HepG2 (cell line): ENCODE results near the gene ZBTB46. TPM values are rescaled to one million over a fixed set of nuclear protein-coding genes. Genes with fewer than 3 reads are reported as not detected.

Source experiments
- ARID2 ChIP-seq: sonication (generic); formaldehyde crosslinking; IDR thresholded peaks from 2 replicates; pipeline ENCODE4 v1.8.1; 2022; ENCODE audit warnings: mild to moderate bottlenecking, missing genetic modification reagents, borderline replicate concordance
- ATF7 ChIP-seq, 2 experiments: fragments of 450-650 bp in 1 of 2; sonication (generic) in 1 of 2; formaldehyde crosslinking in 1 of 2; IDR thresholded peaks; 2 replicates each; pipeline versions ENCODE4 v1.4.0 to v1.6.1; 2016 to 2020; ENCODE audit warnings: antibody characterized with exemption in 1 of 2, mild to moderate bottlenecking in 1 of 2, missing genetic modification reagents in 1 of 2
- CCDC6 ChIP-seq: sonication (generic); formaldehyde crosslinking; IDR thresholded peaks from 2 replicates; pipeline ENCODE4 v1.8.1; 2022; ENCODE audit warnings: mild to moderate bottlenecking, missing genetic modification reagents, moderate library complexity
- EED ChIP-seq: sonication (generic); formaldehyde crosslinking; IDR thresholded peaks from 2 replicates; pipeline ENCODE4 v1.5.0; 2020; ENCODE audit warnings: mild to moderate bottlenecking, missing genetic modification reagents
- FOXA1 ChIP-seq, 2 experiments: fragments of 450-650 bp in 1 of 2; sonication (generic) in 1 of 2; formaldehyde crosslinking in 1 of 2; IDR thresholded peaks; 2 replicates each; pipeline versions ENCODE4 v1.4.0 to v1.6.1; 2016 to 2020; ENCODE audit warnings: missing genetic modification reagents in 1 of 2
- GLI4 ChIP-seq: sonication (generic); formaldehyde crosslinking; IDR thresholded peaks from 2 replicates; pipeline ENCODE4 v1.5.1; 2020; ENCODE audit warnings: missing genetic modification reagents, mild to moderate bottlenecking, moderate library complexity, borderline replicate concordance
- HMG20B ChIP-seq: conservative IDR thresholded peaks from 2 replicates; pipeline ENCODE4 v1.6.1; 2016; ENCODE audit warnings: missing genetic modification reagents, missing compliant biosample characterization
- MATR3 ChIP-seq: sonication (generic); formaldehyde crosslinking; IDR thresholded peaks from 2 replicates; pipeline ENCODE4 v1.4.0; 2020; ENCODE audit warnings: missing genetic modification reagents
- MIXL1 ChIP-seq: IDR thresholded peaks from 2 replicates; pipeline ENCODE4 v1.6.1; 2016
- NFIC ChIP-seq: IDR thresholded peaks from 2 replicates; pipeline ENCODE4 v1.6.1; 2012; ENCODE audit warnings: mild to moderate bottlenecking, low read length, inconsistent platforms
- NFKB2 ChIP-seq: sonication (generic); formaldehyde crosslinking; IDR thresholded peaks from 2 replicates; pipeline ENCODE4 v1.4.0; 2020; ENCODE audit warnings: missing genetic modification reagents, borderline replicate concordance
- PAF1 ChIP-seq: IDR thresholded peaks from 2 replicates; pipeline ENCODE4 v1.6.1; 2016; ENCODE audit warnings: missing genetic modification reagents, missing compliant biosample characterization
- POGZ ChIP-seq: sonication (generic); formaldehyde crosslinking; IDR thresholded peaks from 2 replicates; pipeline ENCODE4 v1.4.0; 2020; ENCODE audit warnings: mild to moderate bottlenecking, missing genetic modification reagents
- SOX5 ChIP-seq: IDR thresholded peaks from 2 replicates; pipeline ENCODE4 v1.6.1; 2016; ENCODE audit warnings: borderline replicate concordance
- TBX3 ChIP-seq: fragments of 450-650 bp; IDR thresholded peaks from 2 replicates; pipeline ENCODE4 v1.6.1; 2017; ENCODE audit warnings: antibody characterized with exemption, mild to moderate bottlenecking, inconsistent platforms, borderline replicate concordance
- XBP1 ChIP-seq: sonication (generic); formaldehyde crosslinking; IDR thresholded peaks from 2 replicates; pipeline ENCODE4 v1.5.0; 2020; ENCODE audit warnings: missing genetic modification reagents
- ZNF101 ChIP-seq: sonication (generic); formaldehyde crosslinking; IDR thresholded peaks from 2 replicates; pipeline ENCODE4 v1.4.0; 2020; ENCODE audit warnings: mild to moderate bottlenecking, low read depth, missing genetic modification reagents, borderline replicate concordance
- ZNF124 ChIP-seq: sonication (generic); formaldehyde crosslinking; IDR thresholded peaks from 2 replicates; pipeline ENCODE4 v1.4.0; 2020; ENCODE audit warnings: missing genetic modification reagents
- ZNF17 ChIP-seq: sonication (generic); formaldehyde crosslinking; IDR thresholded peaks from 2 replicates; pipeline ENCODE4 v1.5.0; 2020; ENCODE audit warnings: mild to moderate bottlenecking, missing genetic modification reagents
- ZNF235 ChIP-seq: sonication (generic); formaldehyde crosslinking; IDR thresholded peaks from 2 replicates; pipeline ENCODE4 v1.8.1; 2023; ENCODE audit warnings: mild to moderate bottlenecking, missing genetic modification reagents, borderline replicate concordance
- ZNF343 ChIP-seq: sonication (generic); formaldehyde crosslinking; IDR thresholded peaks from 2 replicates; pipeline ENCODE4 v1.4.0; 2020; ENCODE audit warnings: mild to moderate bottlenecking, missing genetic modification reagents
- ZNF468 ChIP-seq: sonication (generic); formaldehyde crosslinking; IDR thresholded peaks from 2 replicates; pipeline ENCODE4 v1.8.0; 2022; ENCODE audit warnings: mild to moderate bottlenecking, moderate library complexity, missing genetic modification reagents
- ZNF839 ChIP-seq: sonication (generic); formaldehyde crosslinking; IDR thresholded peaks from 2 replicates; pipeline ENCODE4 v1.4.0; 2020; ENCODE audit warnings: missing genetic modification reagents, mild to moderate bottlenecking, borderline replicate concordance
- ZNF878 ChIP-seq: sonication (generic); formaldehyde crosslinking; IDR thresholded peaks from 2 replicates; pipeline ENCODE4 v1.8.1; 2023; ENCODE audit warnings: mild to moderate bottlenecking, missing genetic modification reagents, moderate library complexity
- polyA plus RNA-seq, 8 experiments: library from polyadenylated mRNA; depleted of rRNA in 3 of 8; stranded (reverse) in 7 of 8; unstranded in 1 of 8; fragments of >200 nt; fragmentation: Illumina TruSeq in 4 of 8; extraction: Trizol in 4 of 8; gene quantifications; 2 replicates each; pipeline versions ENCODE4 v1.2.1 to v1.2.3, GENCODE V29; 2011 to 2016; ENCODE audit warnings: low read depth in 4 of 8, missing spikeins in 1 of 8, mixed read lengths in 1 of 8; ENCODE audit not compliant: insufficient read depth in 1 of 8
- total RNA-seq, 5 experiments: library from RNA; depleted of rRNA; stranded (reverse); fragments of >200 nt; fragmentation: Illumina TruSeq; extraction: Trizol; gene quantifications; 2 replicates each; pipeline ENCODE4 v1.2.3, GENCODE V29; 2016; ENCODE audit warnings: low read depth in 1 of 5
- TF ChIP-seq, protein P1 (sequence below): sonication (generic); formaldehyde crosslinking; IDR thresholded peaks from 2 replicates; pipeline ENCODE4 v1.4.0; 2020; ENCODE audit warnings: missing genetic modification reagents, borderline replicate concordance
- TF ChIP-seq, protein P2 (sequence below): sonication (generic); formaldehyde crosslinking; conservative IDR thresholded peaks from 2 replicates; pipeline ENCODE4 v1.8.0; 2022; ENCODE audit warnings: low read depth, missing genetic modification reagents
- TF ChIP-seq, protein P3 (sequence below): sonication (generic); formaldehyde crosslinking; IDR thresholded peaks from 2 replicates; pipeline ENCODE4 v1.4.0; 2020; ENCODE audit warnings: missing genetic modification reagents

Gene ZBTB46
- total and polyA plus RNA-seq, 2 of the 13 experiments (the other 11 are each of a cell fraction or from before 2014, with no cell fraction given): 1.6 to 13.5 TPM

DNA sequence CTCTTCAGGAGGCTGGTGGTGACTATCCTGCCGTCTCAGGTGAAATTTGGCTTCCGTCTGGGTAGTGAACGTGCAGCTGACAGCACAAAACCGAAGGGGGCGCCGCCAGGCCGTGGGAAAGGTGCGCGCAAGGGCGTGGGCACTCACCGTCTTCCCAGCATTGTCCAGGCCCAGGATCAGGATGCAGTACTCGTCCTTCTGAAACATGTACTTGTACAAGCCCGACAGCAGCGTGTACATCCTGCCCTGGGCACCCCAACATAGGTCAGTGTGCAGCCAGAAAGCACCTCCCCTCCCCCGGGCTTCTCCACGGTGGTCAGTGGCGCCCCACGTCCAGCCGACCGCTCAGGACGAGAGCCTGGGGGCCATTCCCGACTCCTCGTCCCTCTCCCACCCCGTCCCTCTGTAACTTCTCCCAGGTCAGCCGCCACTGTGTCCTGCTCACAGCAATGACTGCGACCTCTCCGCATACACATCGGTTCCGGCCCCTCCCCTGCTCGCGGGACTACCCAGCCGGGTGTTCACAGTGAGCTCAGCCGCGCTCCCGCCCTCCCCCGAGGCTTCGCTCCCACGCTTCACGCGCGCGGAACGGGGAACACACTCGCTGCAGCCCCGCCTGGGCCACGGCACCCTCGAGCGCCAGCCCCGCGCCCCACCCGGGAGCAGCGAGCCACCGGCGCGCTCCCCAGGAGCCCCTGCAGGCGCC, 124.1 kb downstream of the ZBTB46 start (continued):
- TF ChIP-seq, protein P1, sequence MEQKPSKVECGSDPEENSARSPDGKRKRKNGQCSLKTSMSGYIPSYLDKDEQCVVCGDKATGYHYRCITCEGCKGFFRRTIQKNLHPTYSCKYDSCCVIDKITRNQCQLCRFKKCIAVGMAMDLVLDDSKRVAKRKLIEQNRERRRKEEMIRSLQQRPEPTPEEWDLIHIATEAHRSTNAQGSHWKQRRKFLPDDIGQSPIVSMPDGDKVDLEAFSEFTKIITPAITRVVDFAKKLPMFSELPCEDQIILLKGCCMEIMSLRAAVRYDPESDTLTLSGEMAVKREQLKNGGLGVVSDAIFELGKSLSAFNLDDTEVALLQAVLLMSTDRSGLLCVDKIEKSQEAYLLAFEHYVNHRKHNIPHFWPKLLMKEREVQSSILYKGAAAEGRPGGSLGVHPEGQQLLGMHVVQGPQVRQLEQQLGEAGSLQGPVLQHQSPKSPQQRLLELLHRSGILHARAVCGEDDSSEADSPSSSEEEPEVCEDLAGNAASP: peak; percentile 69; the same call in 1 of the 2 replicates
- TF ChIP-seq ZNF468: no peak; the same call in none of the 2 replicates
- no peak for TF ChIP-seq ZNF124 (CRISPR knock-in tag)
- TF ChIP-seq ARID2 (CRISPR knock-in tag): no peak
- no peak for TF ChIP-seq TBX3
- peak; percentile 11; the same call in 1 of the 2 replicates for TF ChIP-seq NFKB2 (CRISPR knock-in tag)
- no peak for TF ChIP-seq ZNF101
- TF ChIP-seq, protein P2, sequence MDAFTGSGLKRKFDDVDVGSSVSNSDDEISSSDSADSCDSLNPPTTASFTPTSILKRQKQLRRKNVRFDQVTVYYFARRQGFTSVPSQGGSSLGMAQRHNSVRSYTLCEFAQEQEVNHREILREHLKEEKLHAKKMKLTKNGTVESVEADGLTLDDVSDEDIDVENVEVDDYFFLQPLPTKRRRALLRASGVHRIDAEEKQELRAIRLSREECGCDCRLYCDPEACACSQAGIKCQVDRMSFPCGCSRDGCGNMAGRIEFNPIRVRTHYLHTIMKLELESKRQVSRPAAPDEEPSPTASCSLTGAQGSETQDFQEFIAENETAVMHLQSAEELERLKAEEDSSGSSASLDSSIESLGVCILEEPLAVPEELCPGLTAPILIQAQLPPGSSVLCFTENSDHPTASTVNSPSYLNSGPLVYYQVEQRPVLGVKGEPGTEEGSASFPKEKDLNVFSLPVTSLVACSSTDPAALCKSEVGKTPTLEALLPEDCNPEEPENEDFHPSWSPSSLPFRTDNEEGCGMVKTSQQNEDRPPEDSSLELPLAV: no peak
- no peak for TF ChIP-seq ATF7 (IDR thresholded peaks at IDR 0.05)
- TF ChIP-seq ATF7 (CRISPR knock-in tag; IDR thresholded peaks at IDR 0.05): no peak
- no peak for TF ChIP-seq NFIC
- TF ChIP-seq ZNF235 (CRISPR knock-in tag): no peak
- no peak for TF ChIP-seq MATR3 (CRISPR knock-in tag)
- no peak for TF ChIP-seq EED (CRISPR knock-in tag)
- no peak; the same call in 1 of the 2 replicates for TF ChIP-seq HMG20B (CRISPR knock-in tag)
- no peak for TF ChIP-seq ZNF878
- no peak for TF ChIP-seq CCDC6 (CRISPR knock-in tag)
- TF ChIP-seq, protein P3, sequence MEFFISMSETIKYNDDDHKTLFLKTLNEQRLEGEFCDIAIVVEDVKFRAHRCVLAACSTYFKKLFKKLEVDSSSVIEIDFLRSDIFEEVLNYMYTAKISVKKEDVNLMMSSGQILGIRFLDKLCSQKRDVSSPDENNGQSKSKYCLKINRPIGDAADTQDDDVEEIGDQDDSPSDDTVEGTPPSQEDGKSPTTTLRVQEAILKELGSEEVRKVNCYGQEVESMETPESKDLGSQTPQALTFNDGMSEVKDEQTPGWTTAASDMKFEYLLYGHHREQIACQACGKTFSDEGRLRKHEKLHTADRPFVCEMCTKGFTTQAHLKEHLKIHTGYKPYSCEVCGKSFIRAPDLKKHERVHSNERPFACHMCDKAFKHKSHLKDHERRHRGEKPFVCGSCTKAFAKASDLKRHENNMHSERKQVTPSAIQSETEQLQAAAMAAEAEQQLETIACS (CRISPR knock-in tag): no peak
- no peak; the same call in none of the 2 replicates for TF ChIP-seq MIXL1 (CRISPR knock-in tag)
- TF ChIP-seq XBP1 (CRISPR knock-in tag): no peak
- no peak for TF ChIP-seq POGZ (CRISPR knock-in tag)
- TF ChIP-seq ZNF17: no peak
- TF ChIP-seq SOX5 (CRISPR knock-in tag): no peak
- peak; percentile 64; the same call in 1 of the 2 replicates for TF ChIP-seq ZNF839
- TF ChIP-seq FOXA1 (IDR thresholded peaks at IDR 0.05): no peak
- TF ChIP-seq FOXA1 (CRISPR knock-in tag; IDR thresholded peaks at IDR 0.05): peak; percentile 60
- TF ChIP-seq ZNF343 (CRISPR knock-in tag): no peak
- TF ChIP-seq GLI4 (CRISPR knock-in tag): 0 out of 2 replicates have a peak, but pooled peaks have one; percentile 3
- TF ChIP-seq PAF1: no peak
